VCaP (cell line): ENCODE data around the gene SLC38A10.

Experiments
- H3K27ac ChIP-seq: fragments of 450-650 bp; 2 replicates; pipeline ENCODE4 v1.5.1; 2017
- CTCF ChIP-seq: fragments of 450-650 bp; conservative IDR thresholded peaks from 2 replicates; pipeline ENCODE4 v1.5.1; 2017; ENCODE audit warnings: mild to moderate bottlenecking, moderate library complexity

The SLC38A10 gene

GRCh38 chr17:81309140-81309858 lies 14.2 kb upstream of the SLC38A10 start:
- peak; percentile 70 for TF ChIP-seq CTCF

GRCh38 chr17:81308784-81309139 lies 13.7 kb upstream of the SLC38A10 start:
- H3K27ac ChIP-seq = peak overlapping the region; percentile 71

More at GRCh38 chr17:81309140-81309858, 14.2 kb upstream of the SLC38A10 start:
- H3K27ac ChIP-seq = peak overlapping the region; percentile 71

GRCh38 chr17:81307636-81308560 lies 12.8 kb upstream of the SLC38A10 start:
- no peak overlapping the region for H3K27ac ChIP-seq
- no peak for TF ChIP-seq CTCF

GRCh38 chr17:81306898-81307510 lies 11.9 kb upstream of the SLC38A10 start:
- TF ChIP-seq CTCF = no peak
- H3K27ac ChIP-seq = no peak overlapping the region

GRCh38 chr17:81306491-81306890 lies 11.4 kb upstream of the SLC38A10 start:
- no peak for TF ChIP-seq CTCF
- H3K27ac ChIP-seq = no peak overlapping the region

- TF ChIP-seq CTCF = no peak
- no peak overlapping the region for H3K27ac ChIP-seq
These were observed 10.0 kb upstream of the SLC38A10 start for GRCh38 chr17:81305051-81305630.

- no peak for TF ChIP-seq CTCF
- no peak overlapping the region for H3K27ac ChIP-seq
These were observed 9.3 kb upstream of the SLC38A10 start for GRCh38 chr17:81304196-81305015.
